GM15510 (cell line): Measurements from ENCODE around the gene DELE1.

Source experiments
- POLR2A ChIP-seq: IDR thresholded peaks from 3 replicates; pipeline ENCODE4 v1.6.1; 2011; ENCODE audit warnings: borderline replicate concordance; ENCODE audit not compliant: insufficient read length; ENCODE audit errors: extremely low read depth

The DELE1 gene

DNA sequence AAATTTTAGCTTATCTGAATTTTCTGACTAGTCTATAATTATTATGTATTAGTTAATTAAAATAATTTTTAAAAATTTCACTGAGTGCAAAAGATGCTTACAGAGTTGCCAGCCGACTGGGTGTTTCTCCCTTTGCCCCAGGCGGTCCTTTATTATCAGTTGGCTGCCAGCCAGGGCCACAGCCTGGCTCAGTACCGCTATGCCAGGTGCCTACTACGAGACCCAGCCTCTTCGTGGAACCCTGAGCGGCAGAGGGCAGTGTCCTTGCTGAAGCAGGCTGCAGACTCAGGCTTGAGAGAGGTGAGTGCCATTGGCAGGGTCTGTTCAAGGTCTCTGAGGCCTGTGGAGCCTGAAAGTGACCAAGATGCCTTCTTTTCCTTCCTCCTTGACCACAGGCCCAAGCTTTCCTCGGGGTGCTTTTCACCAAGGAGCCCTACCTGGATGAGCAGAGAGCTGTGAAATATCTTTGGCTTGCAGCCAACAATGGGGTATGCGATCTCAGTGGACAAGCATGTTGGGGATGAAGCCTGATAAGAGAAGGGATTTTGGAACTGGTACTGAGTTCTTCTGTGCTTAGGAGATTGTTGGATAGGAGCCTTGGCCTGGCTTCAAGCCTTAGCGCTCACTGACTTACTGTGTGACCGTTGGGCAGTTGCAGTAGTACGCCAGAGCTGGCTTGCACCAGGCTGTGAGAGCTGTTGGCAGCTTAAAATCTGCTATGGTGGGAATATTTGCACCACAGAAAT is 10.6 kb downstream of the DELE1 start:
- no peak for TF ChIP-seq POLR2A

DNA sequence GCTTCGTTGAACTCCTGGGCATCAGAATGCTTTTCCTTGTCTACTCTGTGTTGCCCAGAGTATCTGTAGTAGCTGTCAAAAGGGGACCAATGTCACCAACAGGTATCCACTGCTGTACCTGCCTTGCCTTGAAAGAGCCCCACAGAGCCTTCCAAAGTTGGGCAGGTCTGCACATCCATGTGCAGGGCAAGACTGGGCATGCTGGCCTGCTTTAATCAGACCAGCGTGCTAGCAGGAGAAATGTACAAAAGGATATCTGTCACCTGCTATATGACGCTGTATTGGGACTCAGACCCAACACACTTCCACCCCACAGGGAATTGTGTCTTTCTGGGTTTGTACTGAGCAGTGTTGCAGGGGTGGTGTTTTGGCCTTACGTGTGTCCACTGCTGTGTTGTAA is 11.9 kb downstream of the DELE1 start:
- no peak for TF ChIP-seq POLR2A

DNA sequence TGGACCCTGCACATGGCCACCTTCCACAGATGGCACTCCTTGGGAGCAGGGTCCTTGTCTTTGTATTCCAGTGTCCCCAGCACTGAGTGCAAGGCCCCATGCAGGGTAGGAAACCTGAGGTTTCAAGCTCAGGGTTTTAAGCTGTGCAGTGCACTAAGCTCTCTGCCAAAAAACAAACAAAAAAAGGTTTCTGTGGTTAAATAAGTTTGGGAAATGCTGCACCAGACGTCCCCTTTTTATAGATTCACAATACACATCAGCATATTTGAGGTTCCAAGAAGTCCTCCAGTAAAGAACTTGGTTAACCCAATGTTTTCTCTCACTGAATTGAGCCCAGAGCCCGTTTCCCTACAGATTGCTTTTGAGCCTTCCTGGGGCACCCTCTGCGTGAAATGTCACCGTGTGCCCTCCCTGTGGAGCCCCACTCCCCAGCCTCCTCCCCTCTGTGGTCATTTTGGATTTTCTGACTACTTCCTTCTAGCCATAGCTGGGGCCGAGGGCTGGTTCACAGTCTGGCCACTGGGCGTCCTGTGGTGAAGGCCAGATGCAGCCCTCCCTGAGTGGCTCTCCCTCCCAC is 17.1 kb downstream of the DELE1 start:
- no peak for TF ChIP-seq POLR2A

DNA sequence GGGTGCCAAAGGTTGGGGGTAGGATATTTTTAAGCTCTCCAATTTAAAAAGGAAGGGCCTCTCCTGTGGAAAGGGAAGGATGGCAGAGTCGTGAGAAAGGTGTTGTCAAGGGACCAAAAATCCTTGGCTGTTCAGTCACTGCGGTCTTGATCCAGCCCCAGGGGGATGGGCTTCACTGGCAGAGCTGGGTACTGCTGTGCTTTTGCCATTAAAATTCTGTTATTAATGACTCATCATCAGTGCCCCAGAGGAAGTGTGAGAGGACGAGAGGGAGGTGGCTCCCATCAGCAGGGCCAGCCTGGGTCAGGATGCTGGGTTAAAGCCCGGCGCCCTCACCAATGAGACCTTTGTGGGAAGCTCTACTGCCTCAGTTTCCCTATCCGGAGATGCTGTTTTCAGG is 17.6 kb downstream of the DELE1 start:
- no peak for TF ChIP-seq POLR2A

DNA sequence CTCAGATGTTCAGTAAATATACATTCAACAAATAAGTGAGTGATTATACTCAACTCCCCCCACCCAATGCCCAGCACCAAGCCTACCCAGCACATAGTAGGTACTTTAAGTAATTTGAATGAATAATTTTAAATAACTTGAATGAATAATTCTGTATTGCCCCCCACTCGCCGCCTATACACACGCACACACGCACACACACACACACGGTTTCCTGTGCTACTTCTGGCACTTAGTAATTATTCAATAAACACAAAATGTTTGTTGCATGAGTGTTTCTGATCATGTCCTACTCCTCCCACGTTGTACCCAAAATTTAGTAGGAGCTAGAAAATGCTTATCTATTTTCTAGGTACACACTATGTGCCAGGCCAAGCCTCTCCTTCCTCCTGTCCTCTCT is 18.1 kb downstream of the DELE1 start:
- no peak for TF ChIP-seq POLR2A

DNA sequence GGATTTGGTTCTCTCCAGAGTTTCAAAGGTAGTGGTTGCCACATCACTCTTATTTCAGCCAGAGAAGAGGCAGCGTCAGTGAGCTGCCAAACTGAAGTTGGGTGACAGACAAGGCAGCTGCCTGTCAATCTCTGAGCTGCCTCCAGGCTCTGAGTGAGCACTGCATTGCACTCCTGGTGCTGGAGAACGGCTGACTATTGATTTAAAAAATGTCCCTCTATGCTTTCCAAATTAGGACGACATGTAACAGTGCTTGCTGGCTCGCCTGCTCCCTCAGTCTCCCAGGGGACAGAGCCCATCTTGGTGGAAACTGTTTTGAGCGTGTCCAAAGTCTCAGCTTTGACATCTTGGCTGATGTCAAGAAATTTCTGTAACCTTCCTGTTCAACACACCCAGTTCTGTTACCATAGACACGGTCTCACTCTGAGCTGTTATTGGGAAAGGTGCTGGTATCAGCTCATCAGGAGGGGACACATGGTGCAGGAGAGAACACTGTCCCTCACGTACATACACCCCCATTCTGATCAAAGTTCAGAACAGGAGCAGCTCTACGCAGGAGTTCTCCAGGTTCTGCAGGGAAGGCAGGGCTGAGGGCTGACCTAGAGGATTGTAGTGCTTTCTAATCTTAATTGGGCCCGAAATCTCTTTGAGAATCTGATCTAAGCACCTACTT is 18.6 kb downstream of the DELE1 start:
- TF ChIP-seq POLR2A: no peak

DNA sequence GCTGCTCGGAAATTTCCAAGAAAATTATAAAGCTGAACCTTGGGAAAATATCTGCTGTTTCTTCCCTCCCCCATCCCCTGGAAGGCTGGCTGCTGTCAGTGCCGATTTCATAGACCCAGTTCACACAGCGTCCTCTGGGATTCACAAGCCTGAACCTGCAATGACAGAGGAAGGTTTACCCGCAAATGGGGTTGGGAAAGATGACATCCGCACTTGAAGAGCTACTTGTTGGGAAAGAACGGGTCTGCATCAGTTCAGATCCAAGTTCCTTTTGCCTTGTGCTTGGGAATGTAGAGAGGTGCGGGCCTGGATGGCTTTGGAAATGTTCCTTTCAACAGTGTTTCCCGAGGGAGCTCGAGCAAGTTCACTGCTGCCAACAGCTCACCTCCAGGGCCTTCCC is 20.4 kb downstream of the DELE1 start:
- TF ChIP-seq POLR2A: no peak

DNA sequence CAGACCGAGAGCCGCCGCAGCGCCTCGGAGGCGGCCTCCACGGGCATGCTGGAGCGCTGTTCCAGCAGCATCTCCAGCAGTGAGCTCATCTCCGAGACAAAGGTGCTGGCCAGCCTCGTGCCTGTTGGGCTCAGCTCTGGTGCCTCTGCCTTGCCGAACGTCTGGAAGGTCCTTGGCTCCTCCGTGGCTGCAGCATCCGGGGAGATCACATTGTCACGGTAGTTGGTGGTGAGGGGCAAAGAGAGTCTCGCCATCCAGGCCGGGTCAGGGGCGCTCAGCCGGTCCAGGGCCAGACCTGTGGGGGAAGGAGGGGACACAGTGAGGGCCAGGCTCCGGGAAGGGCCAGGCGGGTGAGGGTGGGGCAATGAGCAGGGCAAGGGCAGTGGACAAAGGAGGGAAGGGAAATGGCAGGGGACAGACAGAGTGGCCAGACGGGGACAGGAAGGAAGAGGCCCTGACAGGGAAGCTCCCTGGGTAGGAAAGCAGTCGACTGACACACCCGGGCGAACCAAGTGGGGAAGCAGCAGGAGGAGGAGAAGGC is 21.9 kb downstream of the DELE1 start:
- TF ChIP-seq POLR2A: no peak

DNA sequence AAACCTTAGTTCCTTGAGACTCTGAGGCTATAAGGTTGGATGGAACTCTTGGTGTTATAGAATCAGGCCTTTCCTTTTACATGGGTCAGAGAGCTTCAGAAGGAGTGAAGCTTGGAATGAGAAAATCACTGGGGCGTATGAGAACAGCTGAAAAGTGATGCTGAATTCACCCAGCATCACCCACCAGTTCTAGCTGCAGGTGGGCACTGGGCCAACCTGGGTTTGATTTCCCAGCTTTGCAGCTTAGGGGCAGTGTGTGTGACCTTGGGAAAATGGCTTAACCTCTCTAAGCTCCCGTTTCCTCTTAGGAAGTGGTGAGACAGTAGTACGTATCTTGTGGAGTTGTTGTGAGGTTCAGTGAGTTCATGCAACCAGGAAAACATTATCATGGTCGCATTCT is 23.6 kb downstream of the DELE1 start:
- no peak for TF ChIP-seq POLR2A

DNA sequence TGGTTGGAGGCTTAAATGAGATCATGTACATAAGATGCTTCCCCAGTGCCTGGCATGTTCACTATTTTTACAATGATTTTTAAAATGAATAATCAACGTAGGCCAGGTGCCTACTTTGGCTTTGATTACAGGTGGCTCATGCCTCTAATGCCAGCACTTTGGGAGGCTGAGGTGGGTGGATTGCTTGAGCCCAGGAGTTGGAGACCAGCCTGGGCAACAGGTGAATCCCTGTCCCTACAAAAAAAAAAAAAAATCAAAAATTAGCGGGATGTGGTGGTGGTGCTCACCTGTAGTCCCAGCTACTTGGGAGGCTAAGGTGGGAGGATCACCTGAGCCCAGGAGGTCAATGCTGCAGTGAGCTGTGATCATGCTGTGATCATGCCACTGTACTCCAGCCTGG is 25.1 kb downstream of the DELE1 start:
- TF ChIP-seq POLR2A: no peak

DNA sequence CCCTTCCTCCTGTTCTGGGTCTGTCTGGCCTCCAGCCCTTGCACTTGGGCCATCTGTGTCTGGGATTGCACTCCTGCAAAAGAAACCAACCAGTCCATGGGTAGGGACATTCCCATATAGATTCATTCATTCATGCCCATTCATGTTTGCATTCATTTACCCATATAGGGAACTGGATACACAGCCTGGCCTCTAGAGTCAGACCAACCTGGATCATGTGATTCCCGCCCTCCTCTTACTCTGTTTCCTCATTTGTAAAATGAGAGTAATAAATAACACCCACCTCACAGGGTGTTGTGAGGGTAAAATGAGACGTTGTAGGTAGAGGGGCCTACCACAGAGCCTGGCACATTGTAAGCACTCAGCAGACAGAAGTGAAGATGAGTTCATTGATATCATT is 25.8 kb downstream of the DELE1 start:
- no peak for TF ChIP-seq POLR2A

DNA sequence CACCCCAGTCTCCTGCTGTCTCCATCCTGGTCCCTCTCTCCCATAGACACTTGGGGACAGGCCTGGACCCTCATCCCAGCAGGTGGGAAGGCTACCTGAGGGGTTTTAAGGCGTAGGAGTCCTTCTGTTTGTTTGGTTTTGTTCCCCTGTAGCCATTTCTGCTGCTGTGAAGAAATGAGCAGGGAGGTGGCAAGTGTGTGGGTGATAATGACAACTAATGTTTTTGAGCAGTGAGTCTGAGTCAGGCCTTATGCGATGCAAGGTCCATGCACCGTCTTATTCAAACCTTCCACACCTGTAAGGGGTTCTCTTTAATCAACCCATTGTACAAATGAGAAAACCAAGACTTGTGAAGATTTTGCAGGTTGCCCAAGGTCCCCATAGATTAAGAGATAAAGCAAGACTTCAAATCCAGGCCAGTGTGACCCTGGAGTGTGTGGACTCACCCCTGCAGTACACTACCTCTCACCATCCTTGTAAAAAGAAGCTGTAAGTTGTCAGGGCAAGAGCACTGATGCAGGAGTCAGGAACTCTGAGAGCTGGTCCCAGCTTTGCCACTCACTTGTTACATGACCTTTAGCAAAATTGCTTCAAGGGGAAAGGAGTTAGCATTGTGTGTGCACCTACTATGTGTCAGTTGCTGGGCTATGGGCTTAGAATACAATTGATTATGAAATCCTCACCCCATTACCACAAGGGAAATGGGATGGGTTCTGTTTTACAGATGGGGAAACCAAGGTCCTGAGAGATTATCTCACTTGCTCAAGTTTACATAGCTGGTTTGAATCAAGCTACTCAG is 26.7 kb downstream of the DELE1 start:
- TF ChIP-seq POLR2A: no peak

DNA sequence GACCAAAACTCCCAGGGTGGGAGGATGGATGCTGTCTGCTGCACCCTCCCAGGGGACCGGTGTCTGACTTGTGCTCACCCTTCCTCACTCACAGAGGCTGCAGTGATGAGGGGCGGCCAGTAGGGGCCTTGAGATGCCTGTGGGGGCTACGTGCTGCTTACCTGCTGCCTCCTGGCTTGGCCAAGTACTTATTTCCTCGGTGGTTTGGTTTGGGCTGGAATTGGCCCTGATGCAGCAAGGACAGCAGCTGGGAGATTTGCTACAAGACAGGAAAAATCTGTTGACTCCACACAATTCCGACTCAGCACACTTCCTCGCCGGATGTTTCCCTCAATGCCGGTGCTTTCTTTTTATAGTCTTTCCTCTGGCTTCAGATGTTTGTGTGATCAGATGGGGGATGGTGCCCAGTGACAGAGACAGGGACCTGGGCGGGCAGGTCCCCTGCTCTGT is 27.7 kb downstream of the DELE1 start:
- TF ChIP-seq POLR2A: no peak

DNA sequence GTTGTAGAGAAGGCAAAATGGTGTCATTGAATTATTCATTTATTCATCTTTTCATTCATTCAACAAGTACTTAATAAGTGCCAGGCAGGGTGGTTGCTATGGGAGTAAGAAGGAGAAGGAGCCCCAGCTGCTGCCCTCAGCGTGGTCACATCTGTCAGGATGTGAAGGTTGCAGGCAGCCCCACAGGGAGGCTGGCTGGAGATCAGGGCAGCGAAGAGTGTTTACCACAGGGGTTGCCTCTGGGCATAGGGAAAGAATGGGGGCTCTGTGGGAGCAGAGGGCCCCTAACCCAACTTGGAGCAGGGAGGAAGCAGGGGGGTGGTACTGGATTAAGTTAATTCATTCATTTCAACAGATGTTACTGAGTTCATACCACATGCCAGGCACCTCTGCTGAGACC is 28.3 kb downstream of the DELE1 start:
- TF ChIP-seq POLR2A: no peak

DNA sequence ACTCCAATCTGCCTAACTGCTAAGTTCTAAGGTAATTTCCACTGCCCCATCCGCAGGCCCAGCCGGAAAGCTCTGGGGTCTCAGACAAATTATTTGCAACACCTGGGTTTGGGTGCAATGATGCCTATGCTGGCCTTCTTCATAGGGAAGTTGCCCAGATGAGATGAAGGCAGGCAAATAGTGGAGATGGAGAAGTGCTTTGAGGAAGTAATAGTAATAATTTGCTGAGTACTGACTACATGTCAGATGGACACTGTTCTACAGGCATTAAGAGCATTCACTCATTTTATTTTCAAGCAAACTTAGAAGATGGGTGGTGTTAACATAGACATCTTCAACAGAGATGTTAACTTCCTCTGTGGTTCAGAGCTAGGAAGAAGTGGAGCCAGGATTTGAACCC is 30.5 kb downstream of the DELE1 start:
- TF ChIP-seq POLR2A: no peak

DNA sequence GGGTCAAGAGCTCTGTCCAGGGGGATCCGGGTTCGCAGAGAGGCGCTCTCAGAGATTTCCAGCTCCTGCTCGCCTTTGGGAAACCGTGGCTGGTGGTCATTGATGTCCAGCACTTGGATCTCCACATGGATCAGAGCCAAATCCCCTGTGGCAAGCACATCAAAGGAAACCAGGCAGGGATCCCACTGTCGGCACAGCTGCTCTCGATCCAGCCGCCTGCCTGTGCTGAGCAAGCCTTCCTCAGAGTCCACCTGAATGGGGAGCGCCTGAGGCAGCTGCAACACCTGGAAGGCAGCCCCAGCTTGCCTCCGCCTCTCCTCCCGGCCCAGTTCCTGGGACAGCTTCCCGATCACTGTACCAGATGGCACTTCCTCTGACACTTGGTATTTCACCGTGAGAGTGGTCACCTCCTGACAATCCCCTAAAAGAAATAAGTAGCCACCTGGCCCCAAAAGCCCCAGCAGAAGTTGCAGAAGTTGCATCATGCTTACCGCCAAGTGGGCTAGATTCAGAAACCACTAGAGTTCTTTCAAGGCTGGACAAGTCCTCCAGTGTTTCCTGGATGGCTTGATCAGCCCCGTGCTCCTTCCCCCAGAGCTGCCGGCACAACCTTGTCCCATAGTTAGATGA is 33.8 kb downstream of the DELE1 start:
- TF ChIP-seq POLR2A: no peak

DNA sequence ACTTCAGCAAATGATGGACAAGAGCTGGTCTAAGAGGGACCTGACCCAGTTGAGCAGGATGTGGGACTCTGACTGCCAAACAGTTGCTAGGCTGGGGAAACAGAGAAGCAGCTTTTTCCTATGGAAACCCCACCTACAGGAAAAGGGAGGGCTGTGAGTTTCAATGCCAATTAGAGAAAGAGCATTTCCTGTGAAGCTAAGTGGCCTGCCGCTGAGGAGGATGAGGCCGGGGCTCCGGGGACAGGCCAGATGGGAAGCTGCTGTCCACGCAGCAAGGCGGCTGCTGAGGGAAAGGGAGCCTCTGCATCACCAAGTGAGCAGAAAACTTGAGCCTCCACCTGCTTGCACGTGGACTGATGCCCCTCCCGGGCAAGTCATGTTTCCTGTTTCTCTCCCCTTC is 34.4 kb downstream of the DELE1 start, which contains the start of gene PCDH12:
Gene PCDH12 (minus strand): TSS at position 90 of the 400 bp plus-strand sequence. CDS start 351 bp downstream, outside the sequence.
- no peak for TF ChIP-seq POLR2A
